Liver (tissue), 3 donors: ENCODE results near the gene CST7.

ENCODE experiments used
- EGR1 ChIP-seq, 2 donors: IDR thresholded peaks; 2 replicates each; pipeline ENCODE4 v1.6.1; 2016 to 2018; ENCODE audit warnings: antibody characterized with exemption in 2 of 2, low read depth in 2 of 2
- FOXA1 ChIP-seq: IDR thresholded peaks from 2 replicates; pipeline ENCODE4 v1.6.1; 2016; ENCODE audit warnings: antibody characterized with exemption
- JUND ChIP-seq, 2 donors: IDR thresholded peaks; 2 replicates each; pipeline ENCODE4 v1.6.1; 2016; ENCODE audit warnings: antibody characterized with exemption in 2 of 2
- NR2F2 ChIP-seq: IDR thresholded peaks from 2 replicates; pipeline ENCODE4 v1.6.1; 2016; ENCODE audit warnings: antibody characterized with exemption
- YY1 ChIP-seq: IDR thresholded peaks from 2 replicates; pipeline ENCODE4 v1.6.1; 2016; ENCODE audit warnings: antibody characterized with exemption, mild to moderate bottlenecking
- TF ChIP-seq, protein P1 (sequence below): fragments of 150-350 bp; IDR thresholded peaks from 2 replicates; pipeline ENCODE4 v1.5.1; 2017; ENCODE audit warnings: improper control_type of control experiment, low read depth, low read length; ENCODE audit not compliant: missing input control
- TF ChIP-seq, protein P2 (sequence below): IDR thresholded peaks from 2 replicates; pipeline ENCODE4 v1.6.1; 2016; ENCODE audit warnings: antibody characterized with exemption, mild to moderate bottlenecking
- donor health status: healthy.
- donor health status: healthy.

DNA sequence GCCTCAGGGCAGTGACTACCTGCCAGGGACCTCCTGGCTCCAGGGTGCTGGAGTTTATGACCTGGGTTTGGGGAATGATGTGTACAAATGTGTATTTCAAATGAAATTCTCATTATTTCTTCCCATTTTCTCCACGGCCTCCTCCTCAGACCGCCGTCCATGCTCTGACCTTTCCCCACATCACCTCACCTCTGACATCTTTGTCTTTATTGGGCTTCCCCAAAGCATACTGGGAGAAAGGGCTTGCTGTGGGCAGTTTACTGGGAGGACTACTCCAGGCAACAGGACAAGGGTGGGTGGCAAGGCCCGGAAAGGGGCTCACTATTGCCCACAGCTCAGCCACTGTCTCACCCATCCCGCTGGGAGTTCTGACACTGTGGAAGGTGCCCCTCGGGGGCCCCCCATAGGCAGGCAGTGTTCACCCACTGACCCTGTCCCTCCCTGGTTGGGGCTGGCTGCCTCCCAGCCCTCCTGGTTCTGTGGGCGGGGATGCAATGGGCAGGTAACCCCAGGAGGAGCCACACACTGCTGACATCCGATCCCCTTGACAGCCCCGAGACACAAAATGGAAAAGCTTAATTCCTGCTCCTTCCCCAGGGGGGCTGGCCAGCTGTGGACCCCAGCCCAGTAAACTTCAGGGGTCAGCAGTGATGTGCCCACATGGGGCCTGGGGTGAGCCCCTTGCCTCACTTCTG is 39.8 kb upstream of the CST7 start:
- TF ChIP-seq FOXA1 (no peak), YY1 (no peak), NR2F2 (no peak), EGR1 (IDR thresholded peaks at IDR 0.05; ENCODE audit: low read depth in 2 of 2) (no peak), JUND (IDR thresholded peaks at IDR 0.05) (no peak)
- TF ChIP-seq, protein P1, sequence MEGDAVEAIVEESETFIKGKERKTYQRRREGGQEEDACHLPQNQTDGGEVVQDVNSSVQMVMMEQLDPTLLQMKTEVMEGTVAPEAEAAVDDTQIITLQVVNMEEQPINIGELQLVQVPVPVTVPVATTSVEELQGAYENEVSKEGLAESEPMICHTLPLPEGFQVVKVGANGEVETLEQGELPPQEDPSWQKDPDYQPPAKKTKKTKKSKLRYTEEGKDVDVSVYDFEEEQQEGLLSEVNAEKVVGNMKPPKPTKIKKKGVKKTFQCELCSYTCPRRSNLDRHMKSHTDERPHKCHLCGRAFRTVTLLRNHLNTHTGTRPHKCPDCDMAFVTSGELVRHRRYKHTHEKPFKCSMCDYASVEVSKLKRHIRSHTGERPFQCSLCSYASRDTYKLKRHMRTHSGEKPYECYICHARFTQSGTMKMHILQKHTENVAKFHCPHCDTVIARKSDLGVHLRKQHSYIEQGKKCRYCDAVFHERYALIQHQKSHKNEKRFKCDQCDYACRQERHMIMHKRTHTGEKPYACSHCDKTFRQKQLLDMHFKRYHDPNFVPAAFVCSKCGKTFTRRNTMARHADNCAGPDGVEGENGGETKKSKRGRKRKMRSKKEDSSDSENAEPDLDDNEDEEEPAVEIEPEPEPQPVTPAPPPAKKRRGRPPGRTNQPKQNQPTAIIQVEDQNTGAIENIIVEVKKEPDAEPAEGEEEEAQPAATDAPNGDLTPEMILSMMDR: no peak
- TF ChIP-seq, protein P2, sequence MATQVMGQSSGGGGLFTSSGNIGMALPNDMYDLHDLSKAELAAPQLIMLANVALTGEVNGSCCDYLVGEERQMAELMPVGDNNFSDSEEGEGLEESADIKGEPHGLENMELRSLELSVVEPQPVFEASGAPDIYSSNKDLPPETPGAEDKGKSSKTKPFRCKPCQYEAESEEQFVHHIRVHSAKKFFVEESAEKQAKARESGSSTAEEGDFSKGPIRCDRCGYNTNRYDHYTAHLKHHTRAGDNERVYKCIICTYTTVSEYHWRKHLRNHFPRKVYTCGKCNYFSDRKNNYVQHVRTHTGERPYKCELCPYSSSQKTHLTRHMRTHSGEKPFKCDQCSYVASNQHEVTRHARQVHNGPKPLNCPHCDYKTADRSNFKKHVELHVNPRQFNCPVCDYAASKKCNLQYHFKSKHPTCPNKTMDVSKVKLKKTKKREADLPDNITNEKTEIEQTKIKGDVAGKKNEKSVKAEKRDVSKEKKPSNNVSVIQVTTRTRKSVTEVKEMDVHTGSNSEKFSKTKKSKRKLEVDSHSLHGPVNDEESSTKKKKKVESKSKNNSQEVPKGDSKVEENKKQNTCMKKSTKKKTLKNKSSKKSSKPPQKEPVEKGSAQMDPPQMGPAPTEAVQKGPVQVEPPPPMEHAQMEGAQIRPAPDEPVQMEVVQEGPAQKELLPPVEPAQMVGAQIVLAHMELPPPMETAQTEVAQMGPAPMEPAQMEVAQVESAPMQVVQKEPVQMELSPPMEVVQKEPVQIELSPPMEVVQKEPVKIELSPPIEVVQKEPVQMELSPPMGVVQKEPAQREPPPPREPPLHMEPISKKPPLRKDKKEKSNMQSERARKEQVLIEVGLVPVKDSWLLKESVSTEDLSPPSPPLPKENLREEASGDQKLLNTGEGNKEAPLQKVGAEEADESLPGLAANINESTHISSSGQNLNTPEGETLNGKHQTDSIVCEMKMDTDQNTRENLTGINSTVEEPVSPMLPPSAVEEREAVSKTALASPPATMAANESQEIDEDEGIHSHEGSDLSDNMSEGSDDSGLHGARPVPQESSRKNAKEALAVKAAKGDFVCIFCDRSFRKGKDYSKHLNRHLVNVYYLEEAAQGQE: no peak
